ENCODE measurements around the gene MANSC4. TPM values are rescaled to one million over a fixed set of nuclear protein-coding genes. Genes with fewer than 3 reads are reported as not detected.
A peak's percentile ranks its signal among the peaks of the same experiment; 100 is the strongest.

The MANSC4 gene
- total and polyA plus RNA-seq, 9 of the 15 experiments (the other 6 are each of a cell fraction or from before 2014, with no cell fraction given) = not detected

DNA sequence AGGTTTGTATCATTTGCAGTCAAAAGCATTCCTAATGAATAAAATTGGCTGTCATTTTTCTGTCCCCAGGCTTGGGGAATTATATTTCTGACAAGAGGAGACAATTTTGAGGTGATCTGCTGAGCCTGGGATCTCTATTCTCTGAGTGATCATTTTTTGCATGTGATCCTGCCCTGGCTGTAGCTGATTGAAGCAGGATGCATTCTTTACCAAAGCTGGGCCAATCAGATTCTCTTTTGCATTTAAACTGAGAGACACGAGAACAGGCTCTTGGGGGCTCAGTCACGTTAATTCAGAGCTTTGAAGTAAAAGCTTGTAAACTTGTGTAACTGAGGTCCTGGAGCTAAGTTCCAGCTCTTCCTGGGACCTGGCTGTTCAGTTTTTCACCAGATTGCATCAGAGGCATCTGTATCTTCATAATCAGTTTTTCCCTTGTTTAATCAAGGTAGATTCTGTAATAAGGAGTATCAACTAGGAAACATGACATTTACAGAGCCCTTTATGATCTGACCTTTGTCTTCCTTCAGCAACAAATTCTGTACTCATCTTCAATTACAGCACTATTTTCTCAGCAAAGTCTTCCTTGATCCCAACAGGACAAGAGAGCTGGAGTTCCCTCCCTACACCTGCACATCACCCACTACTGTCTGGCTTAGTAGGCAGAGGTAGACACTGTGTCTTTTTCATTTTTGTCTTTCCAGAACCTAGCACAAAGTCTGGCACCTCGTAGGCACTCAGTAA is 35.0 kb upstream of the MANSC4 start (continued):
- TF ChIP-seq POLR2H (tag; IDR thresholded peaks at IDR 0.05; ENCODE audit: low read depth) (0 out of 2 replicates have a peak, but pooled peaks have one; percentile 34), ZNF140 (CRISPR knock-in tag; IDR thresholded peaks at IDR 0.05) (no peak), L3MBTL2 (IDR thresholded peaks at IDR 0.05) (peak; percentile 45), CEBPG (CRISPR knock-in tag; IDR thresholded peaks at IDR 0.05) (no peak), CEBPG (tag; conservative IDR thresholded peaks at IDR 0.05 in 1 of 2, IDR thresholded peaks at IDR 0.05 in 1 of 2) (peak; percentile 14 to 85; a peak in 2 of 4 replicates), EP300 (IDR thresholded peaks at IDR 0.05; ENCODE audit: low read length) (peak; percentile 34; the same call in 1 of the 2 replicates)
- TF ChIP-seq, protein P1, sequence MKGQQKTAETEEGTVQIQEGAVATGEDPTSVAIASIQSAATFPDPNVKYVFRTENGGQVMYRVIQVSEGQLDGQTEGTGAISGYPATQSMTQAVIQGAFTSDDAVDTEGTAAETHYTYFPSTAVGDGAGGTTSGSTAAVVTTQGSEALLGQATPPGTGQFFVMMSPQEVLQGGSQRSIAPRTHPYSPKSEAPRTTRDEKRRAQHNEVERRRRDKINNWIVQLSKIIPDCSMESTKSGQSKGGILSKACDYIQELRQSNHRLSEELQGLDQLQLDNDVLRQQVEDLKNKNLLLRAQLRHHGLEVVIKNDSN (CRISPR knock-in tag; IDR thresholded peaks at IDR 0.05) = no peak

DNA sequence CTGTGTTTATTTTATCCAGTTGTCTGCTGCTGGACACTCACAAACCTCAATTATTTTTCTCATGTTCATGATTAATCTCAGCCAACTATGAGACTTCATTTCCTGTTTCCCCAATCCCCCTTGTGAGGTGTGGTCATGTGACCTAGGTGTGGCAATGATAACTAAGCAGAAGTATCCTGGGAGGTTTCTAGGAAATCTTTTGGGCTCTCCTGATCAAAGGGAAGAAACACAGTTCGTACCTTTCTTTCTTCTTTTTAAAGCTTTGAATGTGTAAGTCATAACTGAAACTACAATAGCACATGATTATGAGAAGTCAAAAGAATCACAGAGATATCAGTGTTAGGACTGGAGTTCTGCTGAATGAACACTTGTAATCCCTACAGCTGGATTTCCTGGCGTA is 34.4 kb upstream of the MANSC4 start:
- Histone ChIP-seq H3K36me3 (ENCODE audit: control insufficient read depth, insufficient read depth, low read length) (no peaks in the 10 kb centered on the region), H4K20me1 (replicated peaks; ENCODE audit: control insufficient read depth, insufficient read depth, low read length) (no peaks in the 10 kb centered on the region), H3K79me2 (ENCODE audit: control insufficient read depth, insufficient read depth, low read length) (no peaks in the 10 kb centered on the region), H3K9me3 (replicated peaks; ENCODE audit: control insufficient read depth, insufficient read depth, low read depth, low read length) (no peaks in the 10 kb centered on the region), H3K4me3 (no peak overlapping the region), H3K27ac (ENCODE audit: extremely low read depth, low read depth, low read length) (no peak overlapping the region), H3K27me3 (ENCODE audit: control insufficient read depth in 2 of 2, insufficient read depth in 2 of 2, low read length in 2 of 2) (peaks cover 0 to 4% of the 10 kb centered on the region in 2 experiments; a peak in 2 of 5 replicates), H3K4me2 (ENCODE audit: insufficient read depth, low read length) (no peak overlapping the region), H2AFZ (ENCODE audit: low read depth, low read length) (no peak overlapping the region), H3K9ac (ENCODE audit: insufficient read depth in 1 of 2, low read depth in 2 of 2, low read length in 2 of 2) (no peak overlapping the region), H3K9me1 (ENCODE audit: control insufficient read depth, insufficient read depth, low read length) (no peaks in the 10 kb centered on the region), H3K4me1 (replicated peaks in 1 of 2; ENCODE audit: control insufficient read depth in 2 of 2, insufficient read depth in 2 of 2, low read length in 2 of 2) (peaks cover 0 to 5% of the 10 kb centered on the region in 2 experiments; a peak in 1 of 5 replicates)
- FAIRE-seq (no peak), DNase-seq (ENCODE audit: extremely low read depth in 1 of 4, low spot score in 3 of 4) (no peak), ATAC-seq (no peak)
- 32% methylated on average over 2 of the region's 2 CpGs for WGBS (ENCODE audit: insufficient coverage, low coverage, missing lambda C conversion rate)
- in situ Hi-C loops (cut with MboI) (no loop called here), intact Hi-C loops (cut with micrococcal nuclease) (no loop called here)
- CTCF ChIA-PET (ENCODE audit: low intra/inter-chr PET ratio) = no interaction called here
- BruUV-seq (replicated peaks) = no TSS peak
- POLR2A ChIA-PET = interaction anchor here (0.8 kb wide), 1 partner anchor 26 kb away, joined by 3 read pairs; no protein-coding TSS in a partner anchor
- no peak for TF ChIP-seq SRF (CRISPR knock-in tag; IDR thresholded peaks at IDR 0.05)
- TF ChIP-seq, protein P2, sequence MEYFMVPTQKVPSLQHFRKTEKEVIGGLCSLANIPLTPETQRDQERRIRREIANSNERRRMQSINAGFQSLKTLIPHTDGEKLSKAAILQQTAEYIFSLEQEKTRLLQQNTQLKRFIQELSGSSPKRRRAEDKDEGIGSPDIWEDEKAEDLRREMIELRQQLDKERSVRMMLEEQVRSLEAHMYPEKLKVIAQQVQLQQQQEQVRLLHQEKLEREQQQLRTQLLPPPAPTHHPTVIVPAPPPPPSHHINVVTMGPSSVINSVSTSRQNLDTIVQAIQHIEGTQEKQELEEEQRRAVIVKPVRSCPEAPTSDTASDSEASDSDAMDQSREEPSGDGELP (CRISPR knock-in tag; IDR thresholded peaks at IDR 0.05; ENCODE audit: borderline replicate concordance) = no peak
- TF ChIP-seq, protein P3, sequence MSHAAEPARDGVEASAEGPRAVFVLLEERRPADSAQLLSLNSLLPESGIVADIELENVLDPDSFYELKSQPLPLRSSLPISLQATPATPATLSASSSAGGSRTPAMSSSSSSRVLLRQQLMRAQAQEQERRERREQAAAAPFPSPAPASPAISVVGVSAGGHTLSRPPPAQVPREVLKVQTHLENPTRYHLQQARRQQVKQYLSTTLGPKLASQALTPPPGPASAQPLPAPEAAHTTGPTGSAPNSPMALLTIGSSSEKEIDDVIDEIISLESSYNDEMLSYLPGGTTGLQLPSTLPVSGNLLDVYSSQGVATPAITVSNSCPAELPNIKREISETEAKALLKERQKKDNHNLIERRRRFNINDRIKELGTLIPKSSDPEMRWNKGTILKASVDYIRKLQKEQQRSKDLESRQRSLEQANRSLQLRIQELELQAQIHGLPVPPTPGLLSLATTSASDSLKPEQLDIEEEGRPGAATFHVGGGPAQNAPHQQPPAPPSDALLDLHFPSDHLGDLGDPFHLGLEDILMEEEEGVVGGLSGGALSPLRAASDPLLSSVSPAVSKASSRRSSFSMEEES (CRISPR knock-in tag; IDR thresholded peaks at IDR 0.05) = peak; percentile 90
- TF ChIP-seq, protein P4, sequence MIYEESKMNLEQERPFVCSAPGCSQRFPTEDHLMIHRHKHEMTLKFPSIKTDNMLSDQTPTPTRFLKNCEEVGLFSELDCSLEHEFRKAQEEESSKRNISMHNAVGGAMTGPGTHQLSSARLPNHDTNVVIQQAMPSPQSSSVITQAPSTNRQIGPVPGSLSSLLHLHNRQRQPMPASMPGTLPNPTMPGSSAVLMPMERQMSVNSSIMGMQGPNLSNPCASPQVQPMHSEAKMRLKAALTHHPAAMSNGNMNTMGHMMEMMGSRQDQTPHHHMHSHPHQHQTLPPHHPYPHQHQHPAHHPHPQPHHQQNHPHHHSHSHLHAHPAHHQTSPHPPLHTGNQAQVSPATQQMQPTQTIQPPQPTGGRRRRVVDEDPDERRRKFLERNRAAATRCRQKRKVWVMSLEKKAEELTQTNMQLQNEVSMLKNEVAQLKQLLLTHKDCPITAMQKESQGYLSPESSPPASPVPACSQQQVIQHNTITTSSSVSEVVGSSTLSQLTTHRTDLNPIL (CRISPR knock-in tag; IDR thresholded peaks at IDR 0.05) = no peak
- TF ChIP-seq, protein P5, sequence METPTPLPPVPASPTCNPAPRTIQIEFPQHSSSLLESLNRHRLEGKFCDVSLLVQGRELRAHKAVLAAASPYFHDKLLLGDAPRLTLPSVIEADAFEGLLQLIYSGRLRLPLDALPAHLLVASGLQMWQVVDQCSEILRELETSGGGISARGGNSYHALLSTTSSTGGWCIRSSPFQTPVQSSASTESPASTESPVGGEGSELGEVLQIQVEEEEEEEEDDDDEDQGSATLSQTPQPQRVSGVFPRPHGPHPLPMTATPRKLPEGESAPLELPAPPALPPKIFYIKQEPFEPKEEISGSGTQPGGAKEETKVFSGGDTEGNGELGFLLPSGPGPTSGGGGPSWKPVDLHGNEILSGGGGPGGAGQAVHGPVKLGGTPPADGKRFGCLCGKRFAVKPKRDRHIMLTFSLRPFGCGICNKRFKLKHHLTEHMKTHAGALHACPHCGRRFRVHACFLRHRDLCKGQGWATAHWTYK (CRISPR knock-in tag; IDR thresholded peaks at IDR 0.05) = no peak
- no peak for TF ChIP-seq FOXJ3 (CRISPR knock-in tag; IDR thresholded peaks at IDR 0.05)
- no peak for TF ChIP-seq COPS2 (conservative IDR thresholded peaks at IDR 0.05)

Measured in K562 (cell line).